ENCODE data around the gene HS1BP3. TPM values are rescaled to one million over a fixed set of nuclear protein-coding genes. Genes with fewer than 3 reads are reported as not detected.

Gene HS1BP3
- total and polyA plus RNA-seq, 2 donors (not counting 3 experiments of a cell fraction or from before 2014, with no cell fraction given): 27.4 to 33.1 TPM

- H3K4me1 ChIP-seq (ENCODE audit: control insufficient read depth, extremely low read depth, insufficient read depth, low read length): peaks cover 10% of the 10 kb centered on the region
- intact Hi-C loops (cut with micrococcal nuclease): no loop called here
Measured at GRCh38 chr2:20647738-20648137, 3.2 kb downstream of the HS1BP3 start.

More at GRCh38 chr2:20647738-20648137, 3.2 kb downstream of the HS1BP3 start:
- DNase-seq (ENCODE audit: low read depth, low spot score): no peak
- dilution Hi-C loops (cut with MboI; ENCODE audit: extremely low pct_ligation_motif_present, low sequenced_read_pairs): no loop called here
- Histone ChIP-seq H3K9me3 (replicated peaks; ENCODE audit: control insufficient read depth, insufficient read depth, low read length) (no peaks in the 10 kb centered on the region), H3K4me3 (replicated peaks in 1 of 3; ENCODE audit: insufficient read depth in 1 of 3, low read depth in 1 of 3, low read length in 3 of 3) (no peak overlapping the region), H2AFZ (ENCODE audit: low read depth, low read length) (no peak overlapping the region), H3K27me3 (ENCODE audit: control insufficient read depth in 2 of 2, insufficient read depth in 2 of 2, low read length in 2 of 2) (no peaks in the 10 kb centered on the region), H3K9ac (replicated peaks; ENCODE audit: extremely low read depth, insufficient read depth, low read length) (no peak overlapping the region), H4K20me1 (replicated peaks; ENCODE audit: control insufficient read depth, extremely low read depth, insufficient read depth, low read length) (no peaks in the 10 kb centered on the region), H3K36me3 (ENCODE audit: control insufficient read depth in 2 of 2, extremely low read depth in 1 of 2, insufficient read depth in 2 of 2, low read length in 2 of 2) (peaks cover 0 to 15% of the 10 kb centered on the region in 2 experiments), H3K27ac (ENCODE audit: insufficient read depth, low read depth, low read length) (no peak overlapping the region), H3K79me2 (ENCODE audit: control insufficient read depth, insufficient read depth, low read length) (no peaks in the 10 kb centered on the region), H3K4me2 (ENCODE audit: insufficient read depth, low read length) (no peak overlapping the region), H3K9me1 (replicated peaks; ENCODE audit: control insufficient read depth, extremely low read depth, insufficient read depth, low read length) (no peaks in the 10 kb centered on the region)
- ChIA-PET CTCF (interaction anchor here (1.0 to 1.4 kb wide), 4 partner anchors 12 to 268 kb away, joined by 3 to 4 read pairs (median 3); no protein-coding TSS in a partner anchor), POLR2A (interaction anchor here (1.3 kb wide), 1 partner anchor 201 kb away, joined by 5 read pairs; the partner anchor contains the start of gene RHOB)
- FAIRE-seq: no peak
- no TSS peak for BruUV-seq (replicated peaks)
- no peak for TF ChIP-seq MYC (IDR thresholded peaks at IDR 0.05; ENCODE audit: low read depth, low read length)
- TF ChIP-seq POLR2A (IDR thresholded peaks at IDR 0.05; ENCODE audit: low read depth, low read length): no peak
- no peak for TF ChIP-seq JUN (IDR thresholded peaks at IDR 0.05; ENCODE audit: borderline replicate concordance, insufficient read depth, insufficient read length, low read depth)
- no peak for TF ChIP-seq FOS (IDR thresholded peaks at IDR 0.05; ENCODE audit: borderline replicate concordance, insufficient read depth, low read length)
- no peak for TF ChIP-seq MAX (IDR thresholded peaks at IDR 0.05; ENCODE audit: insufficient read depth, insufficient read length)
- no peak for TF ChIP-seq EZH2 (IDR thresholded peaks at IDR 0.05; ENCODE audit: borderline replicate concordance, low read depth, low read length, severe bottlenecking)
- TF ChIP-seq POLR2AphosphoS5 (IDR thresholded peaks at IDR 0.05; ENCODE audit: insufficient read depth, low read depth, low read length): no peak
- TF ChIP-seq CTCF (IDR thresholded peaks at IDR 0.05; ENCODE audit: extremely low read depth in 1 of 2, insufficient read depth in 1 of 2, low read depth in 1 of 2, low read length in 2 of 2): no peak
- TF ChIP-seq GATA2 (IDR thresholded peaks at IDR 0.05; ENCODE audit: insufficient read depth, insufficient read length, low read depth, low read length): no peak
